BLaER1 treated with 17β-estradiol and CSF1 and Interleukin-3, amounts not matched to agents 10 nM and 100 nM (cell line): ENCODE results near the gene IL15RA.
"Not testable (repeated sequence)": the region's sequence is repeated elsewhere in the genome, so short reads cannot be mapped to it uniquely, and the experiment has no call there.

Experiments used
- H3K27ac ChIP-seq, 11 experiments: shearing (Covaris generic); formaldehyde crosslinking; 2 replicates each; pipeline ENCODE4 v1.8.1; 2022
- H3K27me3 ChIP-seq, 11 experiments: shearing (Covaris generic); formaldehyde crosslinking; 2 replicates each; pipeline ENCODE4 v1.8.1; 2022
- H3K36me3 ChIP-seq, 11 experiments: shearing (Covaris generic); formaldehyde crosslinking; 2 replicates each; pipeline ENCODE4 v1.8.1; 2022
- H3K4me1 ChIP-seq, 10 experiments: shearing (Covaris generic); formaldehyde crosslinking; 2 replicates each; pipeline ENCODE4 v1.8.1; 2022
- H3K4me2 ChIP-seq, 11 experiments: shearing (Covaris generic); formaldehyde crosslinking; 2 replicates each; pipeline ENCODE4 v1.8.1; 2022
- H3K4me3 ChIP-seq, 10 experiments: shearing (Covaris generic); formaldehyde crosslinking; 2 replicates each; pipeline ENCODE4 v1.8.1; 2022
- H3K9ac ChIP-seq, 11 experiments: shearing (Covaris generic); formaldehyde crosslinking; 2 replicates each; pipeline ENCODE4 v1.8.1; 2022
- H3K9me3 ChIP-seq, 11 experiments: shearing (Covaris generic); formaldehyde crosslinking; replicated peaks in 1 of 11; 2 replicates each; pipeline ENCODE4 v1.8.1; 2022
- H4K20me1 ChIP-seq, 11 experiments: shearing (Covaris generic); formaldehyde crosslinking; 2 replicates each; pipeline ENCODE4 v1.8.1; 2022
- Cebpa-rat ChIP-seq, 11 experiments: shearing (Covaris generic); IDR thresholded peaks; 2 replicates each; pipeline ENCODE4 v1.8.1; 2022

Gene IL15RA

GRCh38 chr10:6009150-6009549 lies 31.8 kb upstream of the IL15RA start:
- Histone ChIP-seq H3K27me3 (no peaks in the 10 kb centered on the region), H3K9me3 (peaks cover 22 to 38% (median 27%) of the 10 kb centered on the region in 11 experiments), H3K9ac (no peak overlapping the region), H3K4me2 (no peak overlapping the region), H4K20me1 (no peaks in the 10 kb centered on the region), H3K4me3 (no peak overlapping the region), H3K27ac (no peak overlapping the region), H3K36me3 (peaks cover 0 to 10% (median 0%) of the 10 kb centered on the region in 11 experiments; a peak in 2 of 22 replicates), H3K4me1 (peaks cover 4 to 32% (median 25%) of the 10 kb centered on the region in 10 experiments; a peak in 17 of 20 replicates)
- TF ChIP-seq Cebpa-rat (IDR thresholded peaks at IDR 0.05), result no peak

- H3K4me1 ChIP-seq, result peaks cover 0 to 26% (median 20%) of the 10 kb centered on the region in 10 experiments; a peak in 16 of 20 replicates
- H4K20me1 ChIP-seq, result no peaks in the 10 kb centered on the region
- H3K4me2 ChIP-seq, result no peak overlapping the region
- H3K9ac ChIP-seq, result no peak overlapping the region
- no peak for TF ChIP-seq Cebpa-rat (IDR thresholded peaks at IDR 0.05)
- H3K9me3 ChIP-seq, result peaks cover 22 to 38% (median 27%) of the 10 kb centered on the region in 11 experiments
- H3K36me3 ChIP-seq, result peaks cover 0 to 10% (median 0%) of the 10 kb centered on the region in 11 experiments; a peak in 2 of 22 replicates
- no peaks in the 10 kb centered on the region for H3K27me3 ChIP-seq
- H3K4me3 ChIP-seq, result no peak overlapping the region
- H3K27ac ChIP-seq, result no peak overlapping the region
Observed at GRCh38 chr10:6008497-6009142, 31.3 kb upstream of the IL15RA start.

GRCh38 chr10:6006991-6007390 lies 29.6 kb upstream of the IL15RA start:
- Histone ChIP-seq H3K9ac (no peak overlapping the region), H4K20me1 (no peaks in the 10 kb centered on the region), H3K27ac (no peak overlapping the region), H3K9me3 (peaks cover 22 to 38% (median 27%) of the 10 kb centered on the region in 11 experiments), H3K4me1 (peaks cover 0 to 10% (median 4%) of the 10 kb centered on the region in 10 experiments; a peak in 14 of 20 replicates), H3K27me3 (no peaks in the 10 kb centered on the region), H3K36me3 (peaks cover 0 to 10% (median 0%) of the 10 kb centered on the region in 11 experiments; a peak in 1 of 22 replicates), H3K4me3 (no peak overlapping the region), H3K4me2 (no peak overlapping the region)
- no peak for TF ChIP-seq Cebpa-rat (IDR thresholded peaks at IDR 0.05)

DNA sequence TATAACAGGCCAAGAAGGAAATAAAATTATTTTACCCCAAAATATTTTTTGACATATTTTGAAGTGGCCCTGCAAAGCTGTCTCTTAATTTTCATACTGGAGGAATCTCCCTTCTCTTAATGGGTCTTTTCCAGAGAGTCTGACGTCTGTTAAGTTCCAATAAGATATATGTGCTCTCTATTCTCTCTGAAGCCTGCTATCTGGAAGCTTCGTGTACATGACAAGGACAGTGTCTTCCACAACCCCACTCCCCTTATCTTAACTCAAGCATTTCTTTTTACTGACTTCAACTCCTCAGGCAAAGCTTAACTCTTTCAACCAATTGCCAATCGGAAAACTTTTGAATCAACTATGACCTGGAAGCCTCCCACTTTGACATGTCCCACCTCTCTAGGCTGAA lies 29.2 kb upstream of the IL15RA start:
- Histone ChIP-seq H3K27ac (no peak overlapping the region), H3K27me3 (no peaks in the 10 kb centered on the region), H3K4me1 (peaks cover 0 to 9% (median 0%) of the 10 kb centered on the region in 10 experiments; a peak in 8 of 20 replicates), H3K4me2 (no peak overlapping the region), H3K36me3 (peaks cover 0 to 10% (median 0%) of the 10 kb centered on the region in 11 experiments; a peak in 1 of 22 replicates), H3K9ac (no peak overlapping the region), H3K4me3 (no peak overlapping the region), H4K20me1 (no peaks in the 10 kb centered on the region), H3K9me3 (peaks cover 22 to 38% (median 27%) of the 10 kb centered on the region in 11 experiments)
- no peak for TF ChIP-seq Cebpa-rat (IDR thresholded peaks at IDR 0.05)

- H3K4me3 ChIP-seq, result no peak overlapping the region
- peaks cover 22 to 38% (median 27%) of the 10 kb centered on the region in 11 experiments for H3K9me3 ChIP-seq
- H3K27ac ChIP-seq, result no peak overlapping the region
- no peak for TF ChIP-seq Cebpa-rat (IDR thresholded peaks at IDR 0.05)
- H3K9ac ChIP-seq, result no peak overlapping the region
- no peak overlapping the region for H3K4me2 ChIP-seq
- H3K27me3 ChIP-seq, result no peaks in the 10 kb centered on the region
- peaks cover 0 to 10% (median 0%) of the 10 kb centered on the region in 11 experiments; a peak in 1 of 22 replicates for H3K36me3 ChIP-seq
- peaks cover 0 to 7% (median 0%) of the 10 kb centered on the region in 10 experiments; a peak in 2 of 20 replicates for H3K4me1 ChIP-seq
- no peaks in the 10 kb centered on the region for H4K20me1 ChIP-seq
Observed at GRCh38 chr10:6005856-6006395, 28.6 kb upstream of the IL15RA start.

DNA sequence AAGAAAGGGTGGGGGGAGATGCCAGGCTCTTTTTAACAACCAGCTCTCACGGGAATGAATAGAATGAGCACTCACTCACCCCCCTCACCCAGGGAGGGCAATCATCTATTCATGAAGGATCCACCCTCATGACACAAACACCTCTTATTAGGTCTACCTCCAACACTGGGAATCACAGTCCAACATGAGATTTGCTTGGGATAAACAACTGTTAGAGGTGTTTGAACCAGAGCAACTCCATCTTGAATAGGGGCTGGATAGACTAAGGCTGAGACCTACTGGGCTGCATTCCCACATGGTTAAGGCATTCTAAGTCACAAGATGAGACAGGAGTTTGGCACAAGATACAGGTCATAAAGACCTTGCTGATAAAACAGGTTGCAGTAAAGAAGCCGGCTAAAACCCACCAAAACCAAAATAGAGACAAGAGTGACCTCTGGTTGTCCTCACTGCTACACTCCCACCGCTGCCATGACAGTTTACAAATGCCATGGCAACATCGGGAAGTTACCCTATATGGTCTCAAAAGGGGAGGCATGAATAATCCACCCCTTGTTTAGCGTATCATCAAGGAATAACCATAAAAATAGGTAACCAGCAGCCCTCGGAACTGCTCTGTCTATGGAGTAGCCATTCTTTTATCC lies 27.9 kb upstream of the IL15RA start:
- not testable (repeated sequence) for H4K20me1 ChIP-seq, H3K4me3 ChIP-seq, H3K36me3 ChIP-seq, H3K4me1 ChIP-seq, H3K27ac ChIP-seq, H3K27me3 ChIP-seq, H3K9ac ChIP-seq
- Histone ChIP-seq H3K4me2 (peak overlapping the region in 1 of 11 experiments; percentile 25; a peak in 1 of 22 replicates), H3K9me3 (peaks cover 22 to 38% (median 27%) of the 10 kb centered on the region in 11 experiments)

- Histone ChIP-seq H3K9me3 (peaks cover 12 to 21% (median 15%) of the 10 kb centered on the region in 11 experiments), H3K27me3 (no peaks in the 10 kb centered on the region), H3K4me1 (peaks cover 0 to 7% (median 0%) of the 10 kb centered on the region in 10 experiments; a peak in 2 of 20 replicates), H3K9ac (no peak overlapping the region), H3K4me3 (no peak overlapping the region), H3K27ac (no peak overlapping the region), H3K36me3 (0 out of 22 replicates have a peak, but pooled peaks cover 0 to 5% (median 0%) of the 10 kb centered on the region in 11 experiments), H4K20me1 (no peaks in the 10 kb centered on the region), H3K4me2 (no peak overlapping the region)
- TF ChIP-seq Cebpa-rat (IDR thresholded peaks at IDR 0.05), result no peak
Observed at GRCh38 chr10:6002809-6003510, 25.6 kb upstream of the IL15RA start.

- Histone ChIP-seq H3K36me3 (no peaks in the 10 kb centered on the region), H3K9ac (no peak overlapping the region), H3K9me3 (peaks cover 0 to under 1% (median 0%) of the 10 kb centered on the region in 11 experiments; a peak in 4 of 22 replicates), H4K20me1 (no peaks in the 10 kb centered on the region), H3K27me3 (no peaks in the 10 kb centered on the region), H3K4me3 (no peak overlapping the region), H3K4me1 (peaks cover 0 to 7% (median 0%) of the 10 kb centered on the region in 10 experiments; a peak in 2 of 20 replicates), H3K4me2 (no peak overlapping the region), H3K27ac (no peak overlapping the region)
- TF ChIP-seq Cebpa-rat (IDR thresholded peaks at IDR 0.05), result no peak
Observed at GRCh38 chr10:5999440-6000165, 22.3 kb upstream of the IL15RA start.
